ES-I3 (cell line): ENCODE measurements around the gene BARX2.

ENCODE experiments used
- H3K36me3 ChIP-seq: 2 replicates; pipeline ENCODE4 v1.6.1; 2013; ENCODE audit warnings: mild to moderate bottlenecking, low read length, control low read depth, moderate library complexity; ENCODE audit not compliant: insufficient read depth
- H3K4me1 ChIP-seq: 2 replicates; pipeline ENCODE4 v1.6.1; 2013; ENCODE audit warnings: mild to moderate bottlenecking, control low read depth, low read length; ENCODE audit not compliant: insufficient read depth
- H3K9ac ChIP-seq: 2 replicates; pipeline ENCODE4 v1.6.1; 2013; ENCODE audit warnings: low read depth, mild to moderate bottlenecking, low read length, moderate library complexity
- H3K9me3 ChIP-seq: 2 replicates; pipeline ENCODE4 v1.6.1; 2013; ENCODE audit warnings: mild to moderate bottlenecking, low read length, moderate library complexity; ENCODE audit not compliant: control insufficient read depth, insufficient read depth

BARX2 gene

DNA sequence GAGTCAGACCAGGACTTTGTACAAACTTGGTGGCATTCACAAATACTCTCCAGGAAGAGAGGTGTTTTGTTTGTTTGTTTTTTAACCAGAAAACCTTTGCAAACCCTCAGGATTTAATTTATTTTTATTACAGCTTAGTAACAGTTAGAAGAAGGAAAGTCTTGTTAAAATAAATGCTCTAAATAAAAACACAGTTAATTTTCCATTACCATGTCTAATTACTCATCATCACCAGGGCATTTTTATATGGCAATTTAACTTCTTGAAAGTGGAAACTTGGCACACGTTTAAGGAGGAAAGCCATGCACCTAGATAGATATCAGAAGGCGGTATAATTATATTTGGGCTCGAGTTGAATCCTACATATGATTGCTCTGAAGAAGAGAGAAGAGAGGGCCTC lies 7.4 kb downstream of the BARX2 start:
- no peaks in the 10 kb centered on the region for H3K9me3 ChIP-seq
- no peaks in the 10 kb centered on the region for H3K36me3 ChIP-seq
- H3K4me1 ChIP-seq = no peaks in the 10 kb centered on the region
- no peak overlapping the region for H3K9ac ChIP-seq

DNA sequence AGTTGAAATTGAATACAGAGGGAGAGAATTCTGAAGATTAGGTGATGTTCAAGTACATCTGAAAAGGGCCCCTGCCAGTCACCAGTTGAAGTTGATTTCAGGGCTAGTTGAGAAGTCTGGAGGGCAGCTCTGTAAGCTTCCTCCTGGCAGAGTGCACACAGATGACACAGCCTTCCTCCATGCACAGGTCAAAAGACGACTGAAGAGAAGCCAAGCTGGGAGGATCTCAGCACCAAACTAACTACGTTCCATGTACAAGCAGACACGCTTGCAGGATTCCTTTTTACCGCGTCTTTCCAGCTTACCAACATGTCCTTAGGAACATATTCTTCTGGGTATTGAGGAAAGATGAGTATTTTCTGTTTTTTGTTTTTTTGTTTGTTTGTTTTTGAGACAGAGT lies 7.9 kb downstream of the BARX2 start:
- H3K36me3 ChIP-seq = no peaks in the 10 kb centered on the region
- no peaks in the 10 kb centered on the region for H3K9me3 ChIP-seq
- H3K4me1 ChIP-seq = no peaks in the 10 kb centered on the region
- no peak overlapping the region for H3K9ac ChIP-seq

DNA sequence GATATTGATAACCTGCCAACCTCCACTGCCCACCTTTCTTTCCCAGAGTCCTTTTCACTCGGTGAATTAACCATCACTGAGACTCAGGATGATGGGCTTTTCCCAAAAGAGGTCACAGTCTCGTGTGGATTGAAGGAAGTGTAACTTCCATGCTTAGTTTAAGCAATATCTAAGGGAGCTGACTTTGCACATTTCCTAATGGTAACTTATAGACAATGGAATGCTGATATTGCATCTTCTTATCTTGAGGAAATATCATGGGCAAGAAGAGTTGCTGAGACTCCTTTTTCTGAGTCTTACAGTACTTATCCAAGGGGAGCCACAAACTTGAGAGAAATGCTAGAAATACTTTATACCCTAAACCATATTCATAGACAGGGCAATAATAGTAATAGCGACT lies 8.8 kb downstream of the BARX2 start:
- H3K36me3 ChIP-seq = no peaks in the 10 kb centered on the region
- no peak overlapping the region for H3K9ac ChIP-seq
- H3K9me3 ChIP-seq = no peaks in the 10 kb centered on the region
- no peaks in the 10 kb centered on the region for H3K4me1 ChIP-seq

- Histone ChIP-seq H3K4me1 (no peaks in the 10 kb centered on the region), H3K9ac (no peak overlapping the region), H3K9me3 (no peaks in the 10 kb centered on the region), H3K36me3 (no peaks in the 10 kb centered on the region)
Observed at GRCh38 chr11:129385801-129386200, 10.2 kb downstream of the BARX2 start.

DNA sequence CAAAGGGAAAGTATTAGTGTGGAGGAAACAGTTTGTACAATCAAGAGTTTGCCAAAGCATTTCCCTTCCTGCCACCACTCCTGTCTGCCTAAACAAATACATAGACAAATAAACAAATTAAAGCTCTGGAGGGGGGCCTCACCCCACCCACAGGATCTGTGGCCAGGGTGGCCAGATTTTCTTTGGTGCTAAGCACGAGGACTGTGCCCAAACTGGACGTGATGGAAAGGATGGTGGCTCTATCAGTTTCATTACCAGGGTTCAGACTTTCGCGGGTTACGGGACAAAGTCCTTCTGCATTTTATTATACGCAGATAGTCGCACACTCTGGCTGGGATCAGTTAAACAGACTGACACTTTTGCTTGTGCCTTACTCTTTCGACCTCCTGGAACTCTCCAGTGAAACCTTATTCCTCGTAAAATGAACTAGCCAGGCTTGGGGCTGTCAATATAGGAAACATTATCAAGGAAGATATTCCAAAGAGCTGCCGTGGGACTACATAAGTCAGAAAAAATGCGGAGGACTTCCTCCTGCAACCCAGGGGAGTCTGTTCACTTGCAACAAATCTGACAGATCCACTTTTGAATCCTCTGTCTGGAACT lies 11.2 kb downstream of the BARX2 start:
- Histone ChIP-seq H3K4me1 (no peaks in the 10 kb centered on the region), H3K36me3 (no peaks in the 10 kb centered on the region), H3K9ac (no peak overlapping the region), H3K9me3 (no peaks in the 10 kb centered on the region)

GRCh38 chr11:129387434-129387833 lies 11.8 kb downstream of the BARX2 start:
- Histone ChIP-seq H3K9ac (no peak overlapping the region), H3K4me1 (no peaks in the 10 kb centered on the region), H3K9me3 (no peaks in the 10 kb centered on the region), H3K36me3 (no peaks in the 10 kb centered on the region)

- H3K4me1 ChIP-seq = no peaks in the 10 kb centered on the region
- H3K9ac ChIP-seq = no peak overlapping the region
- no peaks in the 10 kb centered on the region for H3K36me3 ChIP-seq
- no peaks in the 10 kb centered on the region for H3K9me3 ChIP-seq
Observed at GRCh38 chr11:129388824-129389223, 13.2 kb downstream of the BARX2 start.

- H3K36me3 ChIP-seq = no peaks in the 10 kb centered on the region
- H3K9me3 ChIP-seq = no peaks in the 10 kb centered on the region
- H3K4me1 ChIP-seq = no peaks in the 10 kb centered on the region
- no peak overlapping the region for H3K9ac ChIP-seq
Observed at GRCh38 chr11:129390303-129390821, 14.7 kb downstream of the BARX2 start.

GRCh38 chr11:129391360-129391759 lies 15.7 kb downstream of the BARX2 start:
- no peaks in the 10 kb centered on the region for H3K4me1 ChIP-seq
- no peaks in the 10 kb centered on the region for H3K9me3 ChIP-seq
- H3K36me3 ChIP-seq = no peaks in the 10 kb centered on the region
- no peak overlapping the region for H3K9ac ChIP-seq

DNA sequence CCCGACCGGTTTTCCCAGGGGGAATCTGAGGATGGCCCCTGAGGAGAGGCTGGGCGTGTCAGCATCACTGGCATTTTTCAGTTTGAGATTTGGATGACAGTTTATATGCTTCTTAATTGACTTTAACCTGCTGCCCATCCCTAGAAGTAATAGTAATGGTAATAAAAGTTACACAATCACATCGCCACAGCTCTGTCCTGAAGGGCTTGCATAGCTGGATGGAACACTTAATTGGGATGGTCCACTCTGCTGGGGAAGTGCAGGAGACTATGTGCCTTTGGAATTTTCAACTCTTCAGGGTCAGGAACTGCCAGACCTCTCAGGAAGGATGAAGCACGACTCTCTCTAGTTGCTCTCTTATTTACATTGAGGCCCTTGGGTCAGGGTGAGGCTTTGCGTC lies 16.2 kb downstream of the BARX2 start:
- H3K4me1 ChIP-seq = no peaks in the 10 kb centered on the region
- no peaks in the 10 kb centered on the region for H3K36me3 ChIP-seq
- H3K9ac ChIP-seq = no peak overlapping the region
- H3K9me3 ChIP-seq = no peaks in the 10 kb centered on the region

GRCh38 chr11:129392995-129393394 lies 17.3 kb downstream of the BARX2 start:
- Histone ChIP-seq H3K9ac (no peak overlapping the region), H3K36me3 (no peaks in the 10 kb centered on the region), H3K9me3 (no peaks in the 10 kb centered on the region), H3K4me1 (no peaks in the 10 kb centered on the region)

DNA sequence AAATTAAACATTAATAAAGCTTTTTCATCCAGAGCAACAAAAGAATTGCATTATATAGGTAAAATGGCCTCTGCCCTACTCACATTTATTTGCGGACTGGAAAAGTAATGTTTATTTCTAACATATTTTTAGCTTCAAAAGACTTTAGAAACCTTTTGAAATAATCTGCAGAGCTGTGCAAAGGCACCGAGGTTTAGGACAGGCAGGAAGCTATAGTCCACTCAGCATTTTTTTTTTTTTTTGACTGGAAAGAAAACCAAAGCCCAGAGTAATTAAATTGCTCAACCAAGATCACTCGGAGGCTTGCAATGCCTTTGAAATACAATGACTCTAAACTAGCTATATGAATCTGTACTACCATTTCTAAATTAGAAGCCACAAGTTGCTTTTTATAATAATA lies 19.1 kb downstream of the BARX2 start:
- no peaks in the 10 kb centered on the region for H3K4me1 ChIP-seq
- H3K36me3 ChIP-seq = no peaks in the 10 kb centered on the region
- H3K9ac ChIP-seq = no peak overlapping the region

DNA sequence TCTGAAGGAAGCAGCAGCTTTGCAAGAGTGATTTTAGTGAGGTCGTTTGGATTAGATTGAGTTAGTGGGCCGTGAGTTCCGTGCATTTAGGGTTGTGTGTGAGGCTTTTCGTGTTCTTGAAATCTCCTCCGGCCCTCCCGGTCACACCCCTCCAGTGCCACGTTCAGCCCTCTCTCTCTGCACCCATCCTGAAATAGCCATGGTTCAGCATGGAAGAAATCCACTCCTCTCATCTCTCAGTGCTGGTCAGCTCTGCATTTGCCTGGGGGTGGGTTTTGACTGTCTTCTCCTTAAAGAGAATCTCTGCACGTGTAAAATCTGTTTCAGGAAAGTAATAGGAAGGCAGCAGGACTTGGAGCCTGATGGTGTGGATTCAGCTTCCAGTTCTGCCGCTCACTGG lies 19.8 kb downstream of the BARX2 start:
- H3K36me3 ChIP-seq = no peaks in the 10 kb centered on the region
- H3K4me1 ChIP-seq = no peaks in the 10 kb centered on the region
- no peak overlapping the region for H3K9ac ChIP-seq

More for the DNA sequence above, 19.1 kb downstream of the BARX2 start:
- no peaks in the 10 kb centered on the region for H3K9me3 ChIP-seq

DNA sequence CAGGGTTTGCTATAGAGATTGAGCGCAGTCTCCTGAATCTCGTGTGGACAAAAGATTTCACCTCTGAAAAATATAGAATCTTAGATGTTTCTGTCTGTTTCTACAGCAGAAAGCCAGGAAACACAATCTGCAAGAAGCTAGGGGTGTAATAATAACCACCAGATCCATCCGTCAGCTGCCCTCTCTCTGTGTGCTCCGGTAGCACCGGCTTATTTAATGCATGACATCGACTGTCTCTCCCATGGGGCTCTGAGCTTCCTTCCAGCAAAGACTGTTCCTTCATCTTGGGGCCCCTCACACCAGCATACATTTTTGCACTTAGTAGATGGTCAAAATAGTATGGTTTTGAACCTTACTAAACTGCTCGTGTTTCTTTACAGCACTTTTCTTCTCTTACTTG lies 20.2 kb downstream of the BARX2 start:
- no peak overlapping the region for H3K9ac ChIP-seq
- H3K9me3 ChIP-seq = no peaks in the 10 kb centered on the region
- no peaks in the 10 kb centered on the region for H3K36me3 ChIP-seq
- no peaks in the 10 kb centered on the region for H3K4me1 ChIP-seq

More for the DNA sequence above, 19.8 kb downstream of the BARX2 start:
- no peaks in the 10 kb centered on the region for H3K9me3 ChIP-seq

GRCh38 chr11:129396454-129396853 lies 20.8 kb downstream of the BARX2 start:
- Histone ChIP-seq H3K36me3 (no peaks in the 10 kb centered on the region), H3K9me3 (no peaks in the 10 kb centered on the region), H3K9ac (no peak overlapping the region), H3K4me1 (no peaks in the 10 kb centered on the region)
